HepG2 (cell line): ENCODE data around the gene REEP2. TPM values are rescaled to one million over a fixed set of nuclear protein-coding genes. Genes with fewer than 3 reads are reported as not detected.

Source experiments
- ATF1 ChIP-seq: IDR thresholded peaks from 2 replicates; pipeline ENCODE4 v1.6.1; 2016; ENCODE audit warnings: mild to moderate bottlenecking, control low read depth
- BRD4 ChIP-seq: sonication (generic); formaldehyde crosslinking; IDR thresholded peaks from 2 replicates; pipeline ENCODE4 v1.4.0; 2020; ENCODE audit warnings: missing genetic modification reagents
- ELF3 ChIP-seq: IDR thresholded peaks from 2 replicates; pipeline ENCODE4 v1.6.1; 2016; ENCODE audit warnings: missing genetic modification reagents, missing compliant biosample characterization
- GABPA ChIP-seq, 2 experiments: IDR thresholded peaks; 2 replicates each; pipeline ENCODE4 v1.6.1; 2011 to 2016; ENCODE audit warnings: low read depth in 2 of 2, low read length in 1 of 2, missing biosample characterization in 1 of 2, missing genetic modification characterization in 1 of 2
- IKZF1 ChIP-seq: fragments of 450-650 bp; IDR thresholded peaks from 2 replicates; pipeline ENCODE4 v1.7.1; 2016
- KAT8 ChIP-seq: IDR thresholded peaks from 2 replicates; pipeline ENCODE4 v1.6.1; 2016; ENCODE audit warnings: missing genetic modification reagents, missing compliant biosample characterization
- KDM4B ChIP-seq: sonication (generic); formaldehyde crosslinking; IDR thresholded peaks from 2 replicates; pipeline ENCODE4 v1.4.0; 2020; ENCODE audit warnings: missing genetic modification reagents
- MAZ ChIP-seq, 2 experiments: sonication (generic) in 1 of 2; formaldehyde crosslinking in 1 of 2; IDR thresholded peaks; 2 replicates each; pipeline versions ENCODE4 v1.5.0 to v1.6.1; 2012 to 2020; ENCODE audit warnings: low read depth in 2 of 2, mild to moderate bottlenecking in 2 of 2, borderline replicate concordance in 1 of 2, improper control_type of control experiment in 1 of 2, low read length in 1 of 2, missing genetic modification reagents in 1 of 2, moderate library complexity in 1 of 2
- MEIS2 ChIP-seq: sonication (generic); formaldehyde crosslinking; IDR thresholded peaks from 2 replicates; pipeline ENCODE4 v1.9.0; 2021; ENCODE audit warnings: mild to moderate bottlenecking, missing genetic modification reagents
- POLR2A ChIP-seq, 2 experiments: IDR thresholded peaks; 2 replicates each; pipeline ENCODE4 v1.6.1; 2011; ENCODE audit warnings: low read depth in 2 of 2, low read length in 2 of 2, mild to moderate bottlenecking in 1 of 2, moderate library complexity in 1 of 2; ENCODE audit not compliant: insufficient read depth in 1 of 2
- RARG ChIP-seq: sonication (generic); formaldehyde crosslinking; IDR thresholded peaks from 2 replicates; pipeline ENCODE4 v1.4.0; 2020; ENCODE audit warnings: low read depth, mild to moderate bottlenecking, missing genetic modification reagents
- SETDB1 ChIP-seq: sonication (generic); formaldehyde crosslinking; IDR thresholded peaks from 2 replicates; pipeline ENCODE4 v1.5.1; 2020; ENCODE audit warnings: missing genetic modification reagents, mild to moderate bottlenecking, borderline replicate concordance
- SNRNP70 ChIP-seq: fragments of 200-400 bp; formaldehyde crosslinking; IDR thresholded peaks from 2 replicates; pipeline ENCODE4 v1.6.1; 2017; ENCODE audit warnings: mild to moderate bottlenecking, low read depth, low read length, moderate library complexity
- SOX5 ChIP-seq: IDR thresholded peaks from 2 replicates; pipeline ENCODE4 v1.6.1; 2016; ENCODE audit warnings: borderline replicate concordance
- THAP9 ChIP-seq: sonication (generic); formaldehyde crosslinking; IDR thresholded peaks from 2 replicates; pipeline ENCODE4; 2020; ENCODE audit warnings: missing genetic modification reagents, mild to moderate bottlenecking, borderline replicate concordance
- ZBED4 ChIP-seq: sonication (generic); formaldehyde crosslinking; IDR thresholded peaks from 2 replicates; pipeline ENCODE4 v1.4.0; 2020; ENCODE audit warnings: missing genetic modification reagents, borderline replicate concordance
- ZNF160 ChIP-seq: sonication (generic); formaldehyde crosslinking; IDR thresholded peaks from 2 replicates; pipeline ENCODE4 v1.8.0; 2022; ENCODE audit warnings: mild to moderate bottlenecking, inconsistent platforms, missing genetic modification reagents
- ZNF460 ChIP-seq: sonication (generic); formaldehyde crosslinking; IDR thresholded peaks from 2 replicates; pipeline ENCODE4 v1.5.1; 2020; ENCODE audit warnings: missing genetic modification reagents, mild to moderate bottlenecking, borderline replicate concordance
- ZNF547 ChIP-seq: sonication (generic); formaldehyde crosslinking; IDR thresholded peaks from 2 replicates; pipeline ENCODE4 v1.5.1; 2020; ENCODE audit warnings: mild to moderate bottlenecking, missing genetic modification reagents
- ZNF749 ChIP-seq: sonication (generic); formaldehyde crosslinking; IDR thresholded peaks from 2 replicates; pipeline ENCODE4 v1.8.0; 2022; ENCODE audit warnings: mild to moderate bottlenecking, missing genetic modification reagents, moderate library complexity, borderline replicate concordance
- ZNF776 ChIP-seq: sonication (generic); formaldehyde crosslinking; IDR thresholded peaks from 2 replicates; pipeline ENCODE4 v1.4.0; 2020; ENCODE audit warnings: mild to moderate bottlenecking, missing genetic modification reagents
- polyA plus RNA-seq, 8 experiments: library from polyadenylated mRNA; depleted of rRNA in 3 of 8; stranded (reverse) in 7 of 8; unstranded in 1 of 8; fragments of >200 nt; fragmentation: Illumina TruSeq in 4 of 8; extraction: Trizol in 4 of 8; gene quantifications; 2 replicates each; pipeline versions ENCODE4 v1.2.1 to v1.2.3, GENCODE V29; 2011 to 2016; ENCODE audit warnings: low read depth in 4 of 8, missing spikeins in 1 of 8, mixed read lengths in 1 of 8; ENCODE audit not compliant: insufficient read depth in 1 of 8
- total RNA-seq, 5 experiments: library from RNA; depleted of rRNA; stranded (reverse); fragments of >200 nt; fragmentation: Illumina TruSeq; extraction: Trizol; gene quantifications; 2 replicates each; pipeline ENCODE4 v1.2.3, GENCODE V29; 2016; ENCODE audit warnings: low read depth in 1 of 5
- TF ChIP-seq, protein P1 (sequence below): sonication (generic); formaldehyde crosslinking; IDR thresholded peaks from 2 replicates; pipeline ENCODE4 v1.4.0; 2020; ENCODE audit warnings: missing genetic modification reagents

Gene REEP2
- total and polyA plus RNA-seq, 2 of the 13 experiments (the other 11 are each of a cell fraction or from before 2014, with no cell fraction given): 5.3 to 7.8 TPM

DNA sequence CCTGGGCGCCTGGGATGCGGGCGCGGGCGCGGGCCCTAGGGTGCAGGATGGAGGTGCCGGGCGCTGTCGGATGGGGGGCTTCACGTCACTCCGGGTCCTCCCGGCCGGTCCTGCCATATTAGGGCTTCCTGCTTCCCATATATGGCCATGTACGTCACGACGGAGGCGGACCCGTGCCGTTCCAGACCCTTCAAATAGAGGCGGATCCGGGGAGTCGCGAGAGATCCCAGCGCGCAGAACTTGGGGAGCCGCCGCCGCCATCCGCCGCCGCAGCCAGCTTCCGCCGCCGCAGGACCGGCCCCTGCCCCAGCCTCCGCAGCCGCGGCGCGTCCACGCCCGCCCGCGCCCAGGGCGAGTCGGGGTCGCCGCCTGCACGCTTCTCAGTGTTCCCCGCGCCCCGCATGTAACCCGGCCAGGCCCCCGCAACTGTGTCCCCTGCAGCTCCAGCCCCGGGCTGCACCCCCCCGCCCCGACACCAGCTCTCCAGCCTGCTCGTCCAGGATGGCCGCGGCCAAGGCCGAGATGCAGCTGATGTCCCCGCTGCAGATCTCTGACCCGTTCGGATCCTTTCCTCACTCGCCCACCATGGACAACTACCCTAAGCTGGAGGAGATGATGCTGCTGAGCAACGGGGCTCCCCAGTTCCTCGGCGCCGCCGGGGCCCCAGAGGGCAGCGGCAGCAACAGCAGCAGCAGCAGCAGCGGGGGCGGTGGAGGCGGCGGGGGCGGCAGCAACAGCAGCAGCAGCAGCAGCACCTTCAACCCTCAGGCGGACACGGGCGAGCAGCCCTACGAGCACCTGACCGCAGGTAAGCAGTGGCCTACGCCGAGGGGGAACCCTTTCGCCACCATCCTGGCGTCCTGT is 26.6 kb downstream of the REEP2 start, which contains the start of gene EGR1 (continued):
- TF ChIP-seq, protein P1, sequence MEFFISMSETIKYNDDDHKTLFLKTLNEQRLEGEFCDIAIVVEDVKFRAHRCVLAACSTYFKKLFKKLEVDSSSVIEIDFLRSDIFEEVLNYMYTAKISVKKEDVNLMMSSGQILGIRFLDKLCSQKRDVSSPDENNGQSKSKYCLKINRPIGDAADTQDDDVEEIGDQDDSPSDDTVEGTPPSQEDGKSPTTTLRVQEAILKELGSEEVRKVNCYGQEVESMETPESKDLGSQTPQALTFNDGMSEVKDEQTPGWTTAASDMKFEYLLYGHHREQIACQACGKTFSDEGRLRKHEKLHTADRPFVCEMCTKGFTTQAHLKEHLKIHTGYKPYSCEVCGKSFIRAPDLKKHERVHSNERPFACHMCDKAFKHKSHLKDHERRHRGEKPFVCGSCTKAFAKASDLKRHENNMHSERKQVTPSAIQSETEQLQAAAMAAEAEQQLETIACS: no peak
- TF ChIP-seq GABPA (IDR thresholded peaks at IDR 0.05; ENCODE audit: low read depth, low read length): no peak
- 0 out of 2 replicates have a peak, but pooled peaks have one; percentile 7 for TF ChIP-seq GABPA (CRISPR knock-in tag; IDR thresholded peaks at IDR 0.05; ENCODE audit: low read depth)
- 0 out of 2 replicates have a peak, but pooled peaks have one; percentile 5 for TF ChIP-seq ELF3 (CRISPR knock-in tag)
- TF ChIP-seq MEIS2 (CRISPR knock-in tag): peak; percentile 20; the same call in 1 of the 2 replicates
- no peak for TF ChIP-seq ZNF547 (CRISPR knock-in tag)
- no peak; the same call in 1 of the 2 replicates for TF ChIP-seq RARG (CRISPR knock-in tag)
- TF ChIP-seq SOX5 (CRISPR knock-in tag): no peak
- TF ChIP-seq KAT8 (CRISPR knock-in tag): no peak
- peak; percentile 81 for TF ChIP-seq ATF1 (CRISPR knock-in tag)
- TF ChIP-seq ZNF776 (CRISPR knock-in tag): no peak
- TF ChIP-seq ZNF160: no peak
- no peak for TF ChIP-seq ZBED4 (CRISPR knock-in tag)
- no peak for TF ChIP-seq SNRNP70
- TF ChIP-seq THAP9 (CRISPR knock-in tag): no peak; the same call in 1 of the 2 replicates
- TF ChIP-seq BRD4 (CRISPR knock-in tag): no peak
- TF ChIP-seq IKZF1: no peak
- TF ChIP-seq KDM4B (CRISPR knock-in tag): no peak
- TF ChIP-seq ZNF749 (CRISPR knock-in tag): 0 out of 2 replicates have a peak, but pooled peaks have one; percentile 57
- TF ChIP-seq ZNF460 (CRISPR knock-in tag): no peak
- peak in 1 of 2 experiments; percentile 83; a peak in 2 of 4 replicates for TF ChIP-seq POLR2A (IDR thresholded peaks at IDR 0.05; ENCODE audit: insufficient read depth in 1 of 2, low read depth in 2 of 2, low read length in 2 of 2)
- no peak for TF ChIP-seq MAZ (IDR thresholded peaks at IDR 0.05; ENCODE audit: borderline replicate concordance, low read depth, low read length)
- TF ChIP-seq MAZ (CRISPR knock-in tag; IDR thresholded peaks at IDR 0.05; ENCODE audit: low read depth): no peak; the same call in 1 of the 2 replicates
- no peak for TF ChIP-seq SETDB1 (CRISPR knock-in tag)
